Measurements from ENCODE around the gene ARHGEF35. TPM values are rescaled to one million over a fixed set of nuclear protein-coding genes. Genes with fewer than 3 reads are reported as not detected.
"Not testable (repeated sequence)": the region's sequence is repeated elsewhere in the genome, so short reads cannot be mapped to it uniquely, and the experiment has no call there.

The ARHGEF35 gene
- total RNA-seq, result 1 to 10 TPM in 3 of 4 donors, under 1 TPM in 1; 0.29 to 8.6 (median 4.4) TPM

- H3K4me3 ChIP-seq; H3K9me3 ChIP-seq; intact Hi-C loops (cut with DNase I; ENCODE audit: low total_unique reads); H3K4me1 ChIP-seq; H3K36me3 ChIP-seq; DNase-seq; H3K27ac ChIP-seq; H3K27me3 ChIP-seq: not testable (repeated sequence)
Observed at GRCh38 chr7:144195212-144195872, at the start of gene ARHGEF35. TSS of gene ARHGEF35 (minus strand) at chr7:144195833. CDS start at chr7:144188383, 7,450 bp downstream.

GRCh38 chr7:144245372-144245771 is 49.7 kb upstream of the ARHGEF35 start:
- intact Hi-C loops (cut with DNase I; ENCODE audit: low total_unique reads); H3K4me1 ChIP-seq; H3K27me3 ChIP-seq; H3K27ac ChIP-seq; H3K36me3 ChIP-seq; H3K9me3 ChIP-seq; H3K4me3 ChIP-seq; DNase-seq: not testable (repeated sequence)

- intact Hi-C loops (cut with DNase I; ENCODE audit: low total_unique reads); DNase-seq: not testable (repeated sequence)
Observed at GRCh38 chr7:144239365-144239764, 43.7 kb upstream of the ARHGEF35 start, which contains the start of gene OR2A42. TSS of gene OR2A42 (minus strand) at chr7:144239605. CDS start at chr7:144232843, 6,762 bp downstream.

GRCh38 chr7:144238530-144239082 is 43.0 kb upstream of the ARHGEF35 start:
- H3K36me3 ChIP-seq; DNase-seq; intact Hi-C loops (cut with DNase I; ENCODE audit: low total_unique reads); H3K9me3 ChIP-seq; H3K27ac ChIP-seq; H3K4me1 ChIP-seq; H3K4me3 ChIP-seq; H3K27me3 ChIP-seq: not testable (repeated sequence)

More at GRCh38 chr7:144239365-144239764, 43.7 kb upstream of the ARHGEF35 start, which contains the start of gene OR2A42:
- not testable (repeated sequence) for H3K4me3 ChIP-seq, H3K27ac ChIP-seq, H3K27me3 ChIP-seq, H3K36me3 ChIP-seq, H3K9me3 ChIP-seq, H3K4me1 ChIP-seq

GRCh38 chr7:144233039-144233438 is 37.4 kb upstream of the ARHGEF35 start:
- H3K36me3 ChIP-seq; intact Hi-C loops (cut with DNase I; ENCODE audit: low total_unique reads); DNase-seq; H3K27ac ChIP-seq; H3K4me3 ChIP-seq; H3K4me1 ChIP-seq; H3K27me3 ChIP-seq; H3K9me3 ChIP-seq: not testable (repeated sequence)

- intact Hi-C loops (cut with DNase I; ENCODE audit: low total_unique reads); H3K4me3 ChIP-seq; H3K27ac ChIP-seq; H3K9me3 ChIP-seq; H3K36me3 ChIP-seq; H3K4me1 ChIP-seq; H3K27me3 ChIP-seq; DNase-seq: not testable (repeated sequence)
Observed at GRCh38 chr7:144231027-144231426, 35.4 kb upstream of the ARHGEF35 start.

GRCh38 chr7:144228810-144229209 is 33.2 kb upstream of the ARHGEF35 start:
- H3K27me3 ChIP-seq; DNase-seq; H3K36me3 ChIP-seq; H3K4me1 ChIP-seq; H3K4me3 ChIP-seq; H3K27ac ChIP-seq; intact Hi-C loops (cut with DNase I; ENCODE audit: low total_unique reads); H3K9me3 ChIP-seq: not testable (repeated sequence)

GRCh38 chr7:144226866-144227265 is 31.2 kb upstream of the ARHGEF35 start:
- H3K27ac ChIP-seq; H3K4me3 ChIP-seq; H3K4me1 ChIP-seq; H3K36me3 ChIP-seq; H3K27me3 ChIP-seq; DNase-seq; H3K9me3 ChIP-seq; intact Hi-C loops (cut with DNase I; ENCODE audit: low total_unique reads): not testable (repeated sequence)

- H3K36me3 ChIP-seq; DNase-seq; H3K4me1 ChIP-seq; H3K27ac ChIP-seq; intact Hi-C loops (cut with DNase I; ENCODE audit: low total_unique reads); H3K9me3 ChIP-seq; H3K27me3 ChIP-seq; H3K4me3 ChIP-seq: not testable (repeated sequence)
Observed at GRCh38 chr7:144223675-144224074, 28.0 kb upstream of the ARHGEF35 start.

GRCh38 chr7:144220531-144220930 is 24.9 kb upstream of the ARHGEF35 start:
- H3K4me3 ChIP-seq; DNase-seq; H3K9me3 ChIP-seq; intact Hi-C loops (cut with DNase I; ENCODE audit: low total_unique reads); H3K36me3 ChIP-seq; H3K27ac ChIP-seq; H3K27me3 ChIP-seq; H3K4me1 ChIP-seq: not testable (repeated sequence)

- intact Hi-C loops (cut with DNase I; ENCODE audit: low total_unique reads); H3K4me3 ChIP-seq: not testable (repeated sequence)
Observed at GRCh38 chr7:144219149-144219548, 23.5 kb upstream of the ARHGEF35 start.

GRCh38 chr7:144218581-144218980 is 22.9 kb upstream of the ARHGEF35 start:
- H3K27ac ChIP-seq; intact Hi-C loops (cut with DNase I; ENCODE audit: low total_unique reads); H3K9me3 ChIP-seq; H3K36me3 ChIP-seq; H3K4me1 ChIP-seq; H3K4me3 ChIP-seq; DNase-seq; H3K27me3 ChIP-seq: not testable (repeated sequence)

More at GRCh38 chr7:144219149-144219548, 23.5 kb upstream of the ARHGEF35 start:
- not testable (repeated sequence) for H3K9me3 ChIP-seq, H3K27ac ChIP-seq, H3K36me3 ChIP-seq, H3K27me3 ChIP-seq, DNase-seq, H3K4me1 ChIP-seq

- H3K9me3 ChIP-seq; intact Hi-C loops (cut with DNase I; ENCODE audit: low total_unique reads); H3K36me3 ChIP-seq; H3K27ac ChIP-seq; DNase-seq; H3K27me3 ChIP-seq; H3K4me1 ChIP-seq; H3K4me3 ChIP-seq: not testable (repeated sequence)
Observed at GRCh38 chr7:144217200-144217599, 21.6 kb upstream of the ARHGEF35 start.

- intact Hi-C loops (cut with DNase I; ENCODE audit: low total_unique reads); H3K9me3 ChIP-seq; H3K27ac ChIP-seq; H3K4me3 ChIP-seq; H3K36me3 ChIP-seq; H3K4me1 ChIP-seq; DNase-seq; H3K27me3 ChIP-seq: not testable (repeated sequence)
Observed at GRCh38 chr7:144205306-144205705, 9.7 kb upstream of the ARHGEF35 start.
